Glomerular endothelial cell (primary cell): ENCODE data around the gene BORCS8. TPM values are rescaled to one million over a fixed set of nuclear protein-coding genes. Genes with fewer than 3 reads are reported as not detected.
"Not testable (repeated sequence)": the region's sequence is repeated elsewhere in the genome, so short reads cannot be mapped to it uniquely, and the experiment has no call there.

Source experiments
- DNase-seq: peaks from one replicate; pipeline ENCODE4 v3.0.0-alpha.2; 2011; ENCODE audit warnings: low read depth, low spot score; ENCODE audit errors: extremely low read depth
- total RNA-seq: library from RNA; depleted of rRNA; stranded (reverse); fragments of >200 nt; gene quantifications from 2 replicates; pipeline ENCODE4 v1.2.3, GENCODE V29; 2015

BORCS8 gene
- total RNA-seq, 1 donor from 2014 or later, result 20.7 TPM

DNA sequence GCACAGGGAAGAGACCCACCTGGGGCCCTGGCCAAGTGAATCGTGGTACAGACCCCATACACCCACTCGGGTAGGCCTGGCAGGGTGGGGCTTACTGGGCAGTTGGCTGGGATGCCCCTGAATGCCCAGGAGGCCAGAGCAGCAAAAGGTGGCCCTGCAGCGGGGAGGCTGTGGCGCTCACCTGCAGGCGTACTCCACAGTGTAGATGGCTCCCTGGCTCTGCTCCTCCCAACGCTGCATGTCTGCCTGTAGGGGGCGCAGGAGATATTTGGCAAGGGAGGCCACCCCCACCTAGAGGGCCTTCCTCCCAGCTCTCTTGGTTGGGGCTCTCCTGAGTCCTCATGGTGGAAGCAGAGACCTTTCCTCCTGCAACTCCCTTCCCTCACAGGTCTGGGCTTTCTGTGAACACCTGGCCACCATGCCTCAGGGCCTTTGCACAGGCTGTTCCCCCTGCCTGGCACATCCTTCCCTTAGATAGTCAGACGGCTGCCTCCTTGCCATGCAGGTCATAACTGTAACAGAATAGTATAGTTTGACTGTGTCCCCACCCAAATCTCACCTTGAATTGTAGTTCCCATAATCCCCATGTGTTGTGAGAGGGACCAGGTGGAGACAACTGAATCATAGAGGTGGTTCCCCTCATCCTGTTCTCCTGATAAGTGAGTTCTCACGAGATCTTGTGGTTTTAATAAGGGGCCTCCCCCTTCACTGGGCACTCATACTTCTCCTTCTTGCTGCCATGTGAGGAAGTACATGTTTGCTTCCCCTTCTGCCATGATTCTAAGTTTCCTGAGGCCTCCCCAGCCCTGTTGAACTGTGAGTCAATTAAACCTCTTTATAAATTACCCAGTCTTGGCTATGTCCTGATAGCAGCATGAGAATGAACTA lies 5.9 kb downstream of the BORCS8 start:
- no peak for DNase-seq

DNA sequence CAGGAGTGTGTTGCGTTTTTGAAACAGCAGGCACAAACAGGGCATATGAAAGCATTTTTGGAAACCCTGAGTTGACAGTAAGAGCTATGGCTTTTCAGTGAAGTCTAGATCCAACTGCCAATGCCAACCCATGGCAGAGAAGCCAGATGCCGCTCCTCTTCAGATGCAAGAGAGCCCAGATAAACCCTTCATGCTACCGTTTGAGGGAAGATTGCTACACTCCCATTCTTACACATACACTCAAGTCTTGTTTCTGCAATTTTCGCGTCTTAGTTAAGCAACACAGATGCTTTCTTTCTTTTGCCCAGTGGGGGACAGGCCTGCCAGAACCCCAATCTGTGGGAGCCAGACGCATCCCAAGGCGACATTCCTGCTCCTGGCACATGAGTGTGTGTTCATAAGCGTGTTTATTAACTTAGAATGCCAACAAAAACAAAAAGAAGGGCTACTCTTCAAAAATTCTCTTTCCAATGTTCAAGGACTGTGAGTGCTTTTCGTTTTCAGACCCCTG lies 10.4 kb downstream of the BORCS8 start:
- DNase-seq, result no peak

DNA sequence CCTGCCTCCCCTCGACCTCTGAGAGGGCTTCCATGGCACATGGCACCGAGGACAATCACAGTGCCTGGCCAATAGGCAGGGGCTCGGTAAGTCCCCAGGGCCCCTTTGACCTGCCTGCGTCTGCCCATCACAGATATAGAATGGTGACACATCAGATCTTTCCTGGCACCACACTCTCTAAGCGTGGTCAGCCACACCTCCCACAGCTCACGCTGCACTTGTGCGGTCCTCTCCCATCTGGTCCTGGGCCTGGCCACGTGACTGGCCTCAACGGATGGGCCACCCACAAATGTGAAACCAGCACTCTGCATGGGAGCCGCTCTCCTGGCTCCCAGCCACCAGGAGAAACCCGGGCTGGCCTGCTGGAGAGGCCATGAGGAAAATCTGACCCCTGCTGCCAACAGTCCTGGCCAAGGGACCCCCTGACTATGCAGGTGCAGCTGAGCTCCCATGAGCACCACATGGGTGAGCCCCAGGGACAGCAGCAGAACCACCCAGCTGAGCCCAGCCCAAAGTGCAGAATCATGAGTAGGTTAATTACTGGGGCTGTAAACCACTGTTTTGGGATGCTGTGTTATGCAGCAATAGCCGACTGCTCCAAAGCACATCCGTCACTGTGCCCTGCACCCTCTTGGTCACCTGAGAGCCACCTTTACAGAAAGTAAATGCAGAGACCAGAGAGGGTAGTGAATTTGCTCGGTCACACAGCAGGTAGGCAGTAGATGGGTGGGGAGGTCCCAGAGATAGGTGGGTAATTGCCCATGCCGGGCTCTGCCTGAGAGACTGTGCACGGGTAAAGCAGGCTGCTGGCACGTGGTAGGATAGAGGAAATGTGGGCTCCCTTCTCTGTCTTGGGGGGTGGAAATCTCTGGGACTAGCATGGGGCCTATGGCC lies 12.2 kb downstream of the BORCS8 start:
- no peak for DNase-seq

DNA sequence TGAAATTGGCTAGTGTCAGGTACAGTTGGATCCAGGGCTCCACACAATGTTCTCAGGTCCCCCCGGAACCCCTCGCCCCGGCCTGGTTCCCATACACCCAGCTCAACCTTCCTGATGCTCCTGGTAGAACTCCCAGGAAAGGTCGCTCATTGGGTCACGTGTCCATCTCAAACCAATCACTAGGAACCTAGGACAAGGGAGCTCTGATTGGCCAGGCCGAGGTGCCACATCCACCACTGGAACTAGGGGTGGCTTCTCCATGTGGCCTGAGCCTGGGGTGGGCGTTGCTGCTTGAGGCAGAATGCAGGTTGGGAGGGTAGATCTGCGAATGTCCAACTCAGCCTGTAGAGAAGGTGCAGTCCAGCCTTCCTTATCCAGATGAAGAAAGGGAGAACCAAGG lies 15.0 kb downstream of the BORCS8 start:
- DNase-seq, result no peak

DNA sequence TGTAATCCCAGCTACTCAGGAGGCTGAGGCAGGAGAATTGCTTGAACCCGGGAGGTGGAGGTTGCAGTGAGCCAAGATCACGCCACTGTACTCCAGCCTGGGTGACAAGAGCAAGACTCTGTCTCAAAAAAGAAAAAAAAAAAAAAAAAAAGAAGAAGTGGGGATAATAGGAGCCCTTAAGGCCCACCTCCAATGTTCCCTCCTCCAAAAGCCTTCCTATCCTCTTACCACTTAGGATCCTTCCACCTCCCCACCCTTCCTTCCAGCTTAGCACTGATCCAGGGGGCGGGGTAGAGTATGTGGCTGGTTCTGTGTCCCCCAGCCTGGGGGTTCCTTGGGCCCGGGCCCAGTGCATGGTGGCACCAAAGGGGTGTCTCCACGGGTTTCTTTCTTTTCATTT lies 18.7 kb downstream of the BORCS8 start:
- DNase-seq, result not testable (repeated sequence)

DNA sequence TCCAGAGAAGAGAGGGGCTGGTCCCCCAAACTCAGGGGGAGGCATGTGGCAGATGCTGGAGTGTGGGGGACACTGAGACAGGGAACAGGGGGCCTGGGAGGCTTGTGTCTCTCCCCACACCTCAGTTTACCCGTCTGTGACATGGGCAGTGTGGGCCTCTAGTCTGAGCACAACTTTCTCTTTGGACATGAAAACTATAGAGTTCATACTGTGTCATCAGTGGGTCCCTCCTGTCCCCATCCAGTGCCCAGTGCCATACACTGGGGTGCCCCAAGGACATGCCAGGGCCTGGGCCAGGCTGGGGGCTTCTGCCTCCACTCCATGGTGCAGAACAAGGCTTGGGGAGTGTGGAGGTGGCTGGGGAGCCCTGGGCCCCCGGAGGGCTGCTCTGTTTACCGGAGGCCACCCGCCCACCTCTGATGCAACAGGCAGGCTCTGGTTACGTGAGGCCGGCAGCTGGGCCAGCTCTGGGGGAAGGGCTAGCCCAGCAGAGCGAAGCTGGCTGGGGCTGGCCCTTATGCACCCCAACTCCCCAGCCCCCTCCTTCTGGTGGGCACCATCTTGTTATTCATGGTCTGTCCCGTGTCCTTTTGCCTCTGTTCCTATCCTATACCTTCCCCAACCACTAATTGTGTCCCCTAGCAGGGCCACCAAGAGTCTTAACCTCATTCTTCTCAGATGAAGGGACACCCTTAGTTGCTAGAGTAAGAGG lies 20.0 kb downstream of the BORCS8 start:
- DNase-seq, result no peak

DNA sequence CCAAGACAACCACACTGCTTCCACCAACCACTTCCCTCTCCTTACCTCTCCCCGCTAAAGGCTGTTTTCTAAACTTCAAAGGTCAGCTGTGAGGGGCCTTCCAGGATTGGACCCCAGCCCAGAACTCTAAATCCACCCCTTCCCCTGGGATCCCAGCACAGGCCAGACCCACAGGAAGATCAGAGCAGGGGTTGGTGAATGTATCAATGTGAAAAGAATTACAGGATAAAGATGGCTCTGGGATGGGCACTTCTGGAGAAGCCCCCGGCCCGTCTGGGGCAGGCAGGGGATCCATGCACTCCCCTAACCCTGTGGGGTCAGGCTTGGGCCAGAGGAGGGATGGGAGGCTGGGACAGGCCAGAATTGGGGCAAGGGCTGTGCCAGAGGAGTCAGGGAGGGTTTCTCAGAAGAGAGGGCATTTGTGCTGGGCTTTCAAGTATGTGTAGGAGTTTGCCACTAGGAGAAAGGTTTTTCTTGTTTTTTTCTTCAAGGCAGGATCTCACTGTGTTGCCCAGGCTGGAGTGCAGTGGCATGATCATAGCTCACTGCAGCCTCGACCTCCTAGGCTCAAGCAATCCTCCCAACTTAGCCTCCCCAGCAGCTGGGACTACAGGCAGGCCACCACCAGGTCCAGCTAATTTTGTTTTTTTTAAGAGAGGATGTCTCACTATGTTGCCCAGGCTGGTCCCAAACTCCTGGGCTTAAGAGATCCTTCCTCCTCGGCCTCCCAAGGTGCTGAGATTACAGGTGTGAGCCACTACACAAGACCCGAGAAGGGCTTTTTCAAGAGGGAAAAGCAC lies 20.9 kb downstream of the BORCS8 start:
- no peak for DNase-seq

DNA sequence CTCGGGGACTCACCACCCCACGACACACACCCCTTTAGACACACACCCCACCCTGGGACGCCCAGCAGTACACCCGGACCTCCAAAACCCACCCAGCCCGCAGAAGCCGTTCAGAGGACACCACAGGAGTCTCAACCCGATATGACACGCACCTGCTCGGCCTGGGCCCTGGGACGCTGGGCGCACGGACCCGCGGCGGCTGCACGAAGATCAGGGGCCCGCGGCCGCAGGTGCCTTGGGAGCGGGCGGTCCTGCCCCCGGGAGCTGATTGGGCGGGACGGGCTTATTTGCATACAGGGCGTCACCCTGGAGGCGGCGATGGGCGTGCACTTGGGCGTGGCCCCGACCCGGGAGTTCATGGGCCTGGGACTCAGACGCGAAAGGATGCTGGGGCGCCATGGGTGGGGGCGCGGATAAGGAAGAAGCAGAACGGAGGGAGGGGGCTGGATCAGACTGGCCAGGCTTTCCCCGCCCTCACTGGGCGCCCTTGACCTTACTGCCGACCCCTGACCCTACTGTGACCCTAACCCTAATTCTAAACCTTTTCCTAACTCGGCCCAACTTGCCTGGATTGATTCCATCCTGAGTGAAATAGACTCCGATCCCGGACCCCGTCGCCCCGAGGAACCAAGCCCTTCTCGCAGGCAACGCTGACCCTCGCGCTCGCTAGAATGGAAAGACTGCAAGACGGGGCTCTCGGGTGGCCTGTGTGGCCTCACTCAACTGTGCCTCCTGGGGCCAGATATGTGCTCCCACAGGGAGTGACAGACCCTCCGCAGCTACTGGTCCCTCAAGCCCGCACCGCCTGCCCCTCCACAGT lies 21.7 kb downstream of the BORCS8 start, which contains the start of gene MEF2B:
Gene MEF2B (minus strand): TSS at position 211 of the 820 bp plus-strand sequence. CDS start 19,528 bp downstream, outside the sequence.
- no peak for DNase-seq

DNA sequence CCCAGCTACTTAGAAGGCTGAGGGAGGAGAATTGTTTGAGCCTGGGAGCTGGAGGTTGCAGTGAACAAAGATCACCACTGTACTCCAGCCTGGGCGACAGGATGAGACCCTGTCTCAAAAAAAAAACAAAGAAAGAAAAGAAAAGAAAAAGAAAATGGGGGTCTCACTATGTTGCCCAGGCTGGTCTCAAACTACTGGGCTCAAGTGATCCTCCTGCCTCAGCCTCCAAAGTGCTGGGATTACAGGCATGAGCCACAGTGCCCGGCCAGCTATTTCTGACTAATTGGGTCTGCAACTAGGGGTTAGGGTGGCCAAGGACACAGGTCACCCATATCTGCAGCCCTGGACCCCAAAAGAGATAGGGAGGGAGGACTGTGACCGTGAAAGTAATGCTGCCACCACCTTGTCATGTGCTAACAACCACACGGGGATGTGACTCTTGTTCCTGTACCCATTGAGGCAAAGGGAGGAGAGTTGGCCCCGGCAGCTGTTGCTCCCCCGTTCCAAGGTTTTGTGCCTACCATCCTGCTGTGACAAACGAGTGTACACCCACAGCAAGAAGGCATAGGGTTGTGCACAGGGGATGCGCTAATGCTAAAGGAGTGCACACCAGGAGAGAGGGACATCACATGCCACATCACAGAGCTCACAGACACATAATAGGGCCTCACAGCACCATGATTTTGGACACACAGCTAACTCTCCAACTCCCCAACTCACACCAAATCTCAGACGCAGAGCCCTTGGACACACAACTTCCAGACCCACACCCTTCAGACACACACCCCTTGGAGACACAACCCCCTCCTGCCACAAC lies 22.5 kb downstream of the BORCS8 start:
- no peak for DNase-seq

DNA sequence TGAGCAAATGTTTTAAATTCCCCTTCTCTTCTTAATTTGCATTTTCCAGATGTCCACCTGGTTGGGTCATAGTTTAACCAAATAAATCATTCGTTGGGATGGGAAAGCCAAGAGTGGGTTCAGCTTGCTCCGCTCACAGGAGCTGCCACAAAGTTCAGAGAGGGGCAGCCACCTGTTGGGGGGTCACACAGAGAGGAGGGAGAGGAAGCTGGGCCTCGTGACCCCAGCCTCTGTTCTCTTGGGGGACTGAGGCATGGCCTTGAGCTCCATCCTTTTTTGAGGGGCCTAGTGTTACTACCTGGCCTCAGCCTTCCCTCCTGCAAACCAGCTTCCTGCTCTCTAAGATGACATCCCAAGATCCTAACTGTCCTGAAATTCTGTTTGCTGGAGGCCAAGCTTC lies 24.3 kb downstream of the BORCS8 start:
- DNase-seq, result no peak

DNA sequence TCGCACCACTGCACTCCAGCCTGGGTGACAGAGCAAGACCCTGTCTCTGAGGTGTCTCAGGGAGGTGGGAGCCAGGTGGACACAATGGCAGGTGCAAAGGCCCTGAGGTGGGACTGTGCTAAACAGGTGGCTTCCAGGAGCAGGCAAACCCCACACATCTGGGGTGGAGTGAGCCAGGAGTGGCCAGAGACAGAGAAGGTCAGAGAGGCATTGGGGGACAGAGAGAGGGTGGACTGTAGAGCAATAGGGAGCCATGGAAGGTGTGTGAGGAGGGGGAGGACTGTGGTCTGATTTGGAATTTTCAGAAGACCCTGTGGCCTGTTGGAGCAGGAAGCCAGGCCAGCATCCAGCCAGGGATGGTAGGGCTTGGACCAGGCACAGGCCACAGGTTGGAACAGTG lies 26.6 kb downstream of the BORCS8 start:
- DNase-seq, result no peak

DNA sequence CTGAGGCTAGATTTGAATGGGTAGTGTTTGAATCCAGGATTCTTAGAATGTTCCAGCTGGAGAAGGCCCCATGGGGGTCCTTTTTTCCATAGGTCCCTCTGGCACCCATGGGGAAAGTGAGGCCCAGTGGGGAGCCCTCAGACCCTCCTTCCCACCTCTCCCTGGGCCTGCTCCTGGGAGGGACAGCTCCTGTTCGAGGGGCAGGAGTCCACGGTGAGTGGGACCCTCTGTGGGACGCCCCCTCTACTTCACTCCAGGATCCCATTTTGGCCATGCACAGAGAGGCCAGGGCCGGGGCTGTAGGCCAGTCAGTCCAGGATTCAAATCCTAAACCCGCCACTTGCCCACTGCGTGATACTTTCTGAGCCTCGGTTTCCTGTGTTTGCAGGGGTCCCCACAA lies 29.5 kb downstream of the BORCS8 start:
- no peak for DNase-seq

DNA sequence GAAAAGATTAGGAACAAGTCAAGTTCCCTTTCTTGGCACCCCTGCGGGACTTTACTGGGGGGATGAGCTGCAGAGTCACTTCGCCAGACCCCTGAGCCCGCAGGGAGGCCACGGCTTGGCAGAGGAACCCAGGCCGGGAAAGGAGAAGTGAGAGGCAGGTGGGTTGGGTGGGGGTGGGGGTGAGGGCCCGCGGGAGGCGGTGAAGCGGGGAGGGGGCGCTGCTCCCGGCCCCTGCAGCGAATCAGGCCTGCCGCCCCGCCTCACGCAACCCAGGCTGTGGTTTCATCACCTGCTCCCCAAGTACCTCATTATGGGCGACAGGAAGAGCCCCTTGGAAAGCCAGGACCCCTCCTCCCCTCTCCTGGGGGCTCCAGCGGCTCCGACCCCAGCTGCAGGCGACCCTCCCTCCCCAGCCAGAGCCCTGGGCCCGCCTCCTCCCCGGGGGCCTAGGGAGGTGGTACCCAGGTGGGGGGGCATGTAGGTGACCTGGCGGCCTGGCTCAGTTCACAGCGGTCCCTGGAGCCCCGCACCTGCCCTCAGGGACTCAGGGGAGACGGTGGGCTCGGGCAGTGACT lies 31.4 kb downstream of the BORCS8 start:
- no peak for DNase-seq

DNA sequence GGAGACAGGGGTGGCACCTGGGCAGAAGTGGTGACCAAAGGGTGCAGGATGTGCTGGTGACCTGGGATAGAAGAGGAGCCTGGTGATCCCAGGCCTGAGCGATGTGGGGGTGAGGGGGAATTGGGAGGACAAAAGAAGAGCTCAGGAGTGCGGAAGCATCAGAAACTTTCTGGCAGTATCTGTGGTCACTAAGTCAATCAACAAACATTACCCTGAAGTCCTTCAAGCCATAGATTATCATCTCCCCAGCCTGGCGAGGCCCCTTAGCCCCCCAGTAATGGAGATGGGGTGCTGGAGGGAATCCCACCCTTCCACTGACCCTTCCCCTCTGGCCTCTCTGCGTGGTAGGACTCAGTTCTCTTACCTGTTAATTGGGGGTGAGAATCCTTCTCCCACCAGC lies 32.4 kb downstream of the BORCS8 start:
- DNase-seq, result no peak

DNA sequence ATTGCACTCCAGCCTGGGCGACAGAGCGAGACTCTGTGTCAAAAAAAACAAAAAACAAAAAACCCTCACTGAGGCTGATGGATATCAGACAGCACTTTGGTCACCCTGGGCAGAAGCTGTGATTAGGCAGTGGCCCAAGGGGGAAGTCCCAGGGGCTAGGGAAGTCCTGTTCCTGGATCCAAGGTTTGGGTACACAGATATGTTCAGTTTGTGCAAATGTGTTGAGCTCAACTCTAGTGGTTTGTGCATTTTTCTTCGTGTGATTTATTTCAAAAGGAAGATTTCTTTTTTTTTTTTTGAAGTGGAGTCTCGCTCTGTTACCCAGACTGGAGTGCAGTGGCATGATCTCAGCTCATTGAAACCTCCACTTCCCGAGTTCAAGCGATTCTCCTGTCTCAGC lies 34.1 kb downstream of the BORCS8 start:
- no peak for DNase-seq

DNA sequence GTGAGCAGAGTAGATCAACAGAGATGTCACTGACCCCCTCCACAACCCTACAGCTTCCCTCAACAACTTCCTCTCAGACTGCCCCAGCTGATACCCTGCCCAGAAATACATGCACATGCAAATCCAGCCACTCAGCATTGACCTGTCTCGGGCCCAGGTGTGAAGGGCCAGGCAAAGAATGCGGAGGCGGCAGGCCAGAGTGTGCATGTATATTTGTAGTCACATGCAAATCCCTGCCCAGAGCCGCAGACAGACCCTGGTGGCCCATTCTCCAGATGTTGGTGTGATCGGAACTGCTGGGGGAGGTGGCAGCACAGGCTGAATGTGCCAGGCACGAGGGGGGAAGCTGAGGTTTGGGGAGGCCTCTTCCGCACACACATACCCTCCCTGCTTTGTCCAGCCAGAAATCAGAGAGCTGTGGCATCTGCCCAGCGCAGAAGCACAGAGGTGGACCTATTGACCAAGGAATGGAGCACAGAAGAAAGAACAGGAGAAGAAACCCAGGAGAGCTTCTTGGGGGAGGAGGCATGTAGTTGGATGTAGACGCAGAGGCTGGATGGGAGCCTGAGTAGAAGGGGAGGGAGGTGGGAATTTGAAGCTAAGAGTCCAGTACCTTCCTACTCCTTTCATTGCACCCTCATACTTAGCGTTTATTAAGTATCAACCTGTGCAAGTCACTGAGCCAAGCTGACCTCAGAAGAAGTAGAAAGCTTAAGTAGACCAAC lies 36.3 kb downstream of the BORCS8 start:
- DNase-seq, result no peak

DNA sequence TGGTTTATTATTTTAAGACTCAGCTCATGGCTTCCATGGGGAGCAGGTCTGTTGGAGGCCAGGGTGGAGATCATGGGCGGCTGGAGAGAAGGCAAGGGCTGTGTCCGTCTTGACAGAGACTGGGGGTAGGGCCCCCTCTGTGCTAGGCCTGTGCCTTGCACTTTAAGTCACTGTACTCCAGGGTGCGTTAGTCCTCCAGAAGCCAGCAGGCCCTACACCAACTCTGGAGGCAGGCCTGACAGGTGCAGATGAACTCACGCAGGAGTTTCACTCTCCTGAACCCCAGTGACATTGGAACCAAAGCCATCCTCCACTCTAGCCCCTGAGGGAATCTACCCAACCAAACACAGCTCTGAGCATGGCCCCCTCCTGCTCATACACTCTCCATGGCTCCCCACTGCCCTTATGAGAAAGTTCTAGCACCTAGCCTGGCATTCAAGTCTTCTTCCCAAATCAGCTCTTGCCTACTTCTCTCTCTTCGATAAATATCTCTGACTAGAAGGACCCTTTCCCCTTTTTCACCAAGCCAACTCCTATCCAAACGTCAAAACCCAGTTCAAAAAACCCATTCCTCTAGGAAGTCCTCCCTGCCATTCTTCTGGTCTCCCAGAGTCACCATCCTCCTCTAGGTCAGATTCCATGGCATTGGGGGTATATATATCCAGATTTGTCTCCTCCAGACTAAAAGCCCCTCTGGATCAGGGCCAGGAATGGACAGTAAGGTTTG lies 37.0 kb downstream of the BORCS8 start:
- no peak for DNase-seq
